ENCODE measurements around the gene MAPKAPK3. TPM values are rescaled to one million over a fixed set of nuclear protein-coding genes. Genes with fewer than 3 reads are reported as not detected.

MAPKAPK3 gene
- total RNA-seq, 1 donor from 2014 or later: 15.5 TPM

DNA sequence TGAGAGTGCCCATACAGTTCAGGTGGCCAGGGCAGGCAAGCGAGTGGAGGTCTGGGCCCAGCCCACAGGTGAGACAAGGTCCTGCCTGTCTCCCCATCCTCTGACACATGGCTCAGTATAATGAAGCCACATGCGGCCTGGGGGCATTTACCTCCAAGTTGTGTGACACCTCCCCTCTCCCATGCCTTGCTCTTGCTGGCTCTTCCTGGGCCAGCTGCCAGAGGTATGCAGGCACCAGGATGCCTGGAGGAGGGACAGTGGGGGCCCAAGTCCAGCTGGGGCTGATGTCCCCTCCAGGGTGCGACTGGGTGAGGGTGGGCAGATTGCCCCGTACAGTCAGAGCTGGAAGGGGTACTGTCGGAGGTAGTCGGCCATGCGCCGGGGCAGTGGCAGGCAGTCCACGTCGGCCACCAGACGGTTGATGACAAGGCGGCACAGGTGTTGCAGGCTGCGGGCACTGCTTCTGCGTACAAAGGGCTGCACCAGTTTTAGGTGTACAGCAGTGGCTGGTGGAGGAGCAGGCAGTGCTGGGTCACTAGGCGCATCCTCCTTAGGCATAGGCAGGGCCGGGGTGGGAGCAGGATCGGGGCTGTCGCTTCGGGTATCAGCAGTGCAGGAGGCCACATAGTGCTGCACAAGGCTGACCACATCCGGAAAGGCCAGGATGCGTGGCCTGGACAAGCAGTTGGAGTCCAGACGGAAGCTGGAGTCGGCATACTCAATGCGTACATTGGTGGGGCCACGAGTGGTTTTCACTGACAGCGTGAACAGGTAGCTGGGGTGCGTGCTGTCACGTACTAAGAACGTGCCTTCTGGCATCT is 9.5 kb upstream of the MAPKAPK3 start:
- DNase-seq (ENCODE audit: extremely low read depth, low read depth, low spot score): no peak

- DNase-seq (ENCODE audit: extremely low read depth, low read depth, low spot score): no peak
Observed at GRCh38 chr3:50608278-50608677, 8.7 kb upstream of the MAPKAPK3 start.

- DNase-seq (ENCODE audit: extremely low read depth, low read depth, low spot score): no peak
Observed at GRCh38 chr3:50609071-50609762, 7.7 kb upstream of the MAPKAPK3 start.

- no peak for DNase-seq (ENCODE audit: extremely low read depth, low read depth, low spot score)
Observed at GRCh38 chr3:50609763-50610085, 7.2 kb upstream of the MAPKAPK3 start.

- no peak for DNase-seq (ENCODE audit: extremely low read depth, low read depth, low spot score)
Observed at GRCh38 chr3:50610181-50610971, 6.6 kb upstream of the MAPKAPK3 start.

DNA sequence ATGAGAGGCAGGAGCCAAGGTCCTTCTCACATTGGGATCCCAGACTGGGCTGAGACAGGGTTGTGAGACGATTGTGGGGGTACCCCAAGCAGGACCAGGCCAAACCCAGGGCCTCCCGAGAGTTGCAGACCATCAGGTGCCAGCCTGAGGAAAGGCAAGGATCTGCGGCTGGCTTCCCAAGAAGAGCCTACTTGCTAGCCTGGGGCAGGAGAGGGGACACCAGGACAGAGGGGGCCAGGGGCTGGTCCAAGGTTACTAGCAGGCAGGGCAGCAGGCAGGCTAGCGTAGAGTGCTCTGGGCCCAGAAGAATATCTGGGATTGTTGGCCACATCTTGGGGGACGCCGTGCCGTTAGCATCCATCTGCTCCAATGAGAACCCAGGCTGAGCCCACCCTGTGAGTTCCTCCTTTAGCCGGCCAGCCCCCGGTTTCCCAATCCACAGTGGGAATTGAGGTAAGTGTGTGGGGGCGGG is 5.9 kb upstream of the MAPKAPK3 start:
- DNase-seq (ENCODE audit: extremely low read depth, low read depth, low spot score): no peak

DNA sequence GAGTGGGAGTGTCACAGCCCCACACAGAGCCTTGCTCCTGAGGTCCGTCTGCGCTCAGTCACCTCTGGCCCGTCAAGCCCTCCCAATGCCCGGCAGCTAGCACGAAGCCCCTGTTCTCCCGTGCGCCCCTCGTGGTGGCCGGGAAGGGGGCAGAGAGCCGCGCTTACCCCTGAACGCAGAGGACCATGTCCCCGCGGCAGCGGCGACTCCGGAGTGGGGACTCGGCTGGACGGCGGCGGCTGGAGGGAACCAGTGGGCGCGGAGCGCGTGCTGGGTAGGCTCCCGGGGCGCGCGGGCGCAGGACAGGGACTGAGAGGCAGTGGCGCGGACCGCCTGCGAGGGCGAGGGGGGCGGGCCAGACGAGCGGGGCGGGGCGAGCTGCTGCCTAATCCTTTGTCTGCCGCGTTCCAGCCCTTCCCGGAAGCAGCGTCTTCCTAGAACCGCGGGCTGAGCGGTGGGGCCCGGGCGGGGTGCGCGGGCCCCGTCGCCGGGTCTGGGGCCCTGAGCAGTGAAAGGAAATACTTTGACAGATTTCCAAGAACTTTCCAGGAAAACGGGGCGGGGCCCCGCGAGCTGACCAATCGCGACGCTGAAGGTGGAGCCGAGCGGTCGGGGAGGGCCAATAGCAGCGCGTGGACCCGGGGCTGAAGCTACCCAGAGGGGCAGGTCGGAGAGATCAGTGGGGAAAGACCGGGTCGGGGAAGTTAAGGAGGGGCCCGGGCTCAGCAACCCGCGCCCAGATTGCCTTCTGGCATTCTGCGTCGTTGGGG is 5.3 kb upstream of the MAPKAPK3 start, which contains the start of gene CISH:
CISH (minus strand) TSS at position 311 of the 770 bp plus-strand sequence; CDS start at position 187, 124 bp downstream.
- DNase-seq (ENCODE audit: extremely low read depth, low read depth, low spot score): no peak

- DNase-seq (ENCODE audit: extremely low read depth, low read depth, low spot score): no peak
Observed at GRCh38 chr3:50612234-50612882, 4.6 kb upstream of the MAPKAPK3 start.

GRCh38 chr3:50612970-50613846 is 3.7 kb upstream of the MAPKAPK3 start:
- DNase-seq (ENCODE audit: extremely low read depth, low read depth, low spot score): no peak

DNA sequence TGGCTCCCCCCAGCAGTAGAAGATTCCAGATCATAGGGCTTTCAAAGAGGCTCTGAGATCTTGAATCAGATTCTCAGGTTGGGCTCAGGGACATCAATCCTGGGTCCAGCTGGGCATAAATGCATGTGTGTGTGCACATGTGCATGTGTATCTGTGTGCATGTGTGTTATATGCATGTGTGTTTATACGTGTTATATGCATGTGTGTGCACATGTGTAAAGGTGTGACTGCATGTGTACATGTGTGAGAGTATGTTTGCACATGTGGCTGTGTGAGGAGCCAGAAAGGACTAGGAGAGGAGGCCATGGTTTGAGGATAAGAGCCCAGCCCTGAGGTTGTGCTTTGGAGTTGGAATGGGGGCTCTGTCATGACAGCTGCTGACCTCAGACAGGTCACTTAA is 1.8 kb upstream of the MAPKAPK3 start:
- DNase-seq (ENCODE audit: extremely low read depth, low read depth, low spot score): no peak

- DNase-seq (ENCODE audit: extremely low read depth, low read depth, low spot score): no peak
Observed at GRCh38 chr3:50616003-50616769, 765 bp upstream of the MAPKAPK3 start.

DNA sequence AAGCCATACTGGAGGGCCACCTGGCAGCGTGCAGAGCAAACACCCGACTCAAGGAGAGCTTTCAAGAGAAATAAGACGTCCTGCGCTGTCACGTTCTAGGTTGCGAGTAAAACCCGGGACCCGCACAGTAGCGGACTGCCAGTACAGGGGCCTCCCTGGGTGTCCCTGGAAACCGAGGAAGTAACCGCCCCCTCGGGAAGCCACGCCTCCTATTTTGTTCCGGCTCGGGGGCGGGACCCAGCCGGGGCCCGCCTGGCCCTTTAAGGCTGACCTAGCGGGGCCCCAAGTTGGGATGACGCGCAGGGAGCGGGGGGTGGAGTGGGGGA is 218 bp upstream of the MAPKAPK3 start:
- no peak for DNase-seq (ENCODE audit: extremely low read depth, low read depth, low spot score)

DNA sequence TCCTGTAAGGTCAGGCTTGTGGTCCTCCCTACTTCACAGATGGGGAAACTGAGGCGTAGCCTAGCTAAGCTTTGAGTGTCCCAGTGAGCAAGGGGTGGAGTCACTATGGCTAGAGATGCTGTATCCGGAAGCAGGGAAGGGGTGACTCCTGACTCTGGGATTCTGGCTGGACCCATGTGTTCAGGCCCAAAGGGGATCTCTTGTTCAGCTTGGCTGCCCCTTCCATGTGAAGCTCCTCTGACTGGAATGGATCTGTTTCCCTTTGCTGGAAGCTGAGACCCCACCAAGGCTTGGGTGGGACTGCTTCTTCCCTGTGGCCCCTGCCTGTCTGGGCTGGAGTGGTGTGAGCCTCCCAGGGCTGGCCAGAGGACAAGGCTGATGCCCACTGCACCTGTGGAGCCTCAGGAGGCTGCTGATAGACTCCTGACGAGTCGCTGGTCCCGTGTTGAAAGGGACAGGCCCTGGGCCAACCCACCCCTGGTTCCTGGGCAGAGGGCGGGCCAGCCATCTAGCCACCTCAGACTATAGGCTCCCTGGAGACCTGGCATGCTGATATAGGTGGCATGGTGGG is 1.0 kb downstream of the MAPKAPK3 start:
- no peak for DNase-seq (ENCODE audit: extremely low read depth, low read depth, low spot score)

GRCh38 chr3:50620420-50620819 is 3.5 kb downstream of the MAPKAPK3 start:
- DNase-seq (ENCODE audit: extremely low read depth, low read depth, low spot score): no peak

DNA sequence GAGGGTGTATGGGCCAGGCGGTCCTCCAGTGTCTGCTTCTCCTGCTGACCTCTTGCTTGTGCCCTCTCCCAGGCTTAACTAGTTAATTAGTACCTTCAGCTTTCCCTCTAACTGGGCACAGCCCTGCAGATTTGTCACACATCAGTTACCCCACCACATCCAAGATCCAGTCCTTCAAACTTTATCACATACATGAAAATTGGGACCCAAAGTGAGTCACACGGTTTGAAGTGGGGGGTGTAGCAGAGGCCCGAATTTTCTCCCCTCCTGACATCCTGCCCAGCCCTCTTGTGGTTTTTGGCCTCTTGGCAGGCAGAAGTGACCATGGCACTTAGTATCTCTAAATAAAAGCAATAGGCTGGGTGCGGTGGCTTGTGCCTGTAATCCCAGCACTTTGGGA is 3.9 kb downstream of the MAPKAPK3 start:
- no peak for DNase-seq (ENCODE audit: extremely low read depth, low read depth, low spot score)

GRCh38 chr3:50622881-50623280 is 5.9 kb downstream of the MAPKAPK3 start:
- no peak for DNase-seq (ENCODE audit: extremely low read depth, low read depth, low spot score)

GRCh38 chr3:50623840-50624474 is 7.0 kb downstream of the MAPKAPK3 start:
- no peak for DNase-seq (ENCODE audit: extremely low read depth, low read depth, low spot score)

- no peak for DNase-seq (ENCODE audit: extremely low read depth, low read depth, low spot score)
Observed at GRCh38 chr3:50624634-50625033, 7.7 kb downstream of the MAPKAPK3 start.
